Lower leg skin (tissue), 3 donors: ENCODE data around the gene ACAD9.

Experiments
- POLR2A ChIP-seq, 2 donors: fragments of 450-650 bp; IDR thresholded peaks; one replicate each; pipeline ENCODE4 v1.6.1; 2016 to 2017; ENCODE audit warnings: antibody characterized with exemption in 2 of 2, mild to moderate bottlenecking in 1 of 2, moderate library complexity in 1 of 2
- TF ChIP-seq, protein P1 (sequence below), 3 donors: fragments of 450-650 bp; IDR thresholded peaks; one replicate each; pipeline ENCODE4 v1.5.1; 2016; ENCODE audit warnings: antibody characterized with exemption in 3 of 3, mild to moderate bottlenecking in 3 of 3, moderate library complexity in 2 of 3

DNA sequence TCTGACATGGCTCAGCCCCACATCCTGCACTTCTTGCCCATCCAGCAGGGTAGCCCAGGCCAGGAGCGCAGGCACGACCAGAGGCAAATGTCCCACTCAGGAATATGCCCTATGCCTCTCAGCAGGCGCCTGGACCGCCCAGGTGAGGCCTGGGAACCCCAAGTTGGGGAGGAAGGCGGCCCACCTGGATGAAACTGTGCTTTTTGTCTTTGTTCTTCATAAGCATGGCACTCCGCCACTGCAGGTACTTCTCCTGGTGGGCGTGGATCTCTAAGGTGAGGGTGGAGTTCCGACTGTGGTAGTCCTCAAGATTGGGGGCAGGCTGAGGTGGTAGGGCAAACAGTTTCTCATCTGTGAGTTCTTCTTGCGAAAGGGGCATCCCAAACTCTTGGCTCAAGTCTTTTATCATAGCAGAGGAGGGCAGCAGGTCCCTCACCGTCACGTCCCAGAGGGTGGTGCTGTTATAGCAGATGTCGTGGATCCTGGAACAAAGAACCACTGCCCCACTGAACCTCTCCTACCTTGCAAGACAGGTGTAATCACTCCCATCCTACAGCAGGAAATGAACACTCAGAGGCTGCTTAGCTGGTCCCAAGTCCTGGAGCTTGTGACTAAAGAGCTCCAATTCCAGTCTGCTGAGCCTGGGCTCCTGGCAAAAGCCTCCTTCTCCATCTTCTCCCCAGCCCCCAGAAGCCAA lies 53.2 kb downstream of the ACAD9 start:
- TF ChIP-seq, protein P1, sequence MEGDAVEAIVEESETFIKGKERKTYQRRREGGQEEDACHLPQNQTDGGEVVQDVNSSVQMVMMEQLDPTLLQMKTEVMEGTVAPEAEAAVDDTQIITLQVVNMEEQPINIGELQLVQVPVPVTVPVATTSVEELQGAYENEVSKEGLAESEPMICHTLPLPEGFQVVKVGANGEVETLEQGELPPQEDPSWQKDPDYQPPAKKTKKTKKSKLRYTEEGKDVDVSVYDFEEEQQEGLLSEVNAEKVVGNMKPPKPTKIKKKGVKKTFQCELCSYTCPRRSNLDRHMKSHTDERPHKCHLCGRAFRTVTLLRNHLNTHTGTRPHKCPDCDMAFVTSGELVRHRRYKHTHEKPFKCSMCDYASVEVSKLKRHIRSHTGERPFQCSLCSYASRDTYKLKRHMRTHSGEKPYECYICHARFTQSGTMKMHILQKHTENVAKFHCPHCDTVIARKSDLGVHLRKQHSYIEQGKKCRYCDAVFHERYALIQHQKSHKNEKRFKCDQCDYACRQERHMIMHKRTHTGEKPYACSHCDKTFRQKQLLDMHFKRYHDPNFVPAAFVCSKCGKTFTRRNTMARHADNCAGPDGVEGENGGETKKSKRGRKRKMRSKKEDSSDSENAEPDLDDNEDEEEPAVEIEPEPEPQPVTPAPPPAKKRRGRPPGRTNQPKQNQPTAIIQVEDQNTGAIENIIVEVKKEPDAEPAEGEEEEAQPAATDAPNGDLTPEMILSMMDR (IDR thresholded peaks at IDR 0.05), result no peak
- no peak for TF ChIP-seq POLR2A (IDR thresholded peaks at IDR 0.05)
